ENCODE data around the gene PANK4.

The PANK4 gene

GRCh38 chr1:2548068-2548589 is 21.7 kb upstream of the PANK4 start:
- DNase-seq (ENCODE audit: extremely low read depth, low read depth) = no peak
- TF ChIP-seq CTCF (IDR thresholded peaks at IDR 0.05; ENCODE audit: low read depth, low read length) = peak; percentile 98

GRCh38 chr1:2547210-2548067 is 21.0 kb upstream of the PANK4 start:
- TF ChIP-seq CTCF (IDR thresholded peaks at IDR 0.05; ENCODE audit: low read depth, low read length) = no peak
- DNase-seq (ENCODE audit: extremely low read depth, low read depth) = no peak

GRCh38 chr1:2546515-2547209 is 20.3 kb upstream of the PANK4 start:
- peak; percentile 2 for TF ChIP-seq CTCF (IDR thresholded peaks at IDR 0.05; ENCODE audit: low read depth, low read length)
- no peak for DNase-seq (ENCODE audit: extremely low read depth, low read depth)

- TF ChIP-seq CTCF (IDR thresholded peaks at IDR 0.05; ENCODE audit: low read depth, low read length) = no peak
- no peak for DNase-seq (ENCODE audit: extremely low read depth, low read depth)
These were observed 19.5 kb upstream of the PANK4 start for GRCh38 chr1:2545754-2546514.

- TF ChIP-seq CTCF (IDR thresholded peaks at IDR 0.05; ENCODE audit: low read depth, low read length) = no peak
- no peak for DNase-seq (ENCODE audit: extremely low read depth, low read depth)
These were observed 18.7 kb upstream of the PANK4 start for GRCh38 chr1:2544875-2545640.

- no peak for TF ChIP-seq CTCF (IDR thresholded peaks at IDR 0.05; ENCODE audit: low read depth, low read length)
- DNase-seq (ENCODE audit: extremely low read depth, low read depth) = no peak
These were observed 17.9 kb upstream of the PANK4 start for GRCh38 chr1:2544093-2544874.

All from AG09319 (cell line).